A204.1 (cell line): ENCODE results near the gene RAB1B.

Source experiments
- FAIRE-seq: peaks from 2 replicates; lab custom pipeline; 2012; peaks lifted over from hg19 to GRCh38; lab: Jason Lieb, UNC

The RAB1B gene

DNA sequence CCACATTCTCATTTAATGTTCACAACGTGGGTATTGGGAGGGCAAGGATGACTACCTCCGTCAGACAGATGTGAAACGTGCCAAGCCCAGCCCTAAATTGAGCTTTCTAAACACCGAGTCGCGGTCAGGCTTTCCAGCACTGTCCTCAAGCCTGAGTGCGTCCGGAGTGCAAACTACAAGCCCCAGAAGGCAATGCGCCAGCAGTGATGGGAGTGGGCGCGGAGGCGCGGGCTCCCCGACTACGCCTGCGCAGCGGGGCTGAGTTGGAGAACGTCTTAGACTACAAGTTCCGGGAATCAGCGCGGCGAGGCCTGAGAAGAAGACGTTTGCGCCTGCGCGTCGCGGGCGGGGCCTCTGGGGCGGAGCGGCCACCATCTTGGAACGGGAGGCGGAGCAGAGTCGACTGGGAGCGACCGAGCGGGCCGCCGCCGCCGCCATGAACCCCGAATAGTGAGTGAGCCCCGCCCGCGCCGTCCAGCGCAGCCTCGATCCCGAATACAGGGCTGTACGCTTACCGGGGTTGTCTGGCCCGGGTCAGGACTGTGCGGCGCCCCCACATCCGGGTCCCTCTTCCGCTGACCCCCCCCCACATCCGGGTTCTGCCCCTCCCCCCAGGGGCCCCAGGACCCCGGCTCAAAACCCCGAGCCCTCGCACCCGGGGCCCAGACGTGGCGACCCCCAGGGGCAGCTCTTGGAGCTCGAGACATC lies at the start of gene RAB1B:
Gene RAB1B, plus strand, starts transcription at position 396 of the 708 bp plus-strand sequence. Its CDS starts 41 bp downstream, at position 437.
- peak; percentile 93 for FAIRE-seq

DNA sequence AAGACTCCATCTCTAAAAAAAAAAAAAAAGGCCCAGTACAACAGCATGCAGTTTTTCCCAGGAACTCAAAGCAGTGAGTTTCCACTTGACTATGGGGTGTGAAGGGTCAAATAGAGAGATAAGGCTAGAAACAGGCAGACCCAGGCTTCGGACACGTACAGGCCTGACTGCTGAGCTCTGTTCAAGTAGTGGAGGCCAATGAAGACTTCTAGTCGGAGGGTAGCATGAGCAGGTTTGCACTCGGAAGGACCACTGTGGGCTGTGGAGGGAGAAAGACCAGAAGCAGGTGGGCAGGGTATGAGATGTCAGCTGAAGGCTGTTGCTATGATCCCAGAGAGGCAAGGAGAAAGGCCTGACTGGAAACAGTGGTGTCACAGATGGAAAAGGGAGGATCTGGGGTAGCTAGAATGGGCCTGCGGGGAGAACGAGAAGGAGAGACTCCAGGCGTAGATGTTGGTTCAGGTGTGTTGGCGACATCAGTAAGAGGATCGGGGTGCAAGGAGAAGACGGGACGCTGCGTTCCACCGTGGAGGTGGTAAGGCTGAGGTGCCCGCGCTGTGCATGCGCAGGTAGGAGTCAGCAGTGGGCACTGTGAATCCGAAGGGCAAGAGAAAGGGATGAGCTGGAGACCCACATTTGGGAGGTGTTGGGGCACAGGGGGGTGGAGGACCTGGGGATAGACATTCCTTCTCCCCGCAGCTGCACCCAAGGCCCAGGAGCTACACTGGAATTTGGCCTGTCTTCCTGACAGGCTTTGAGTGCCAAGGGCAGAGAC lies 49.4 kb upstream of the RAB1B start:
- no peak for FAIRE-seq

DNA sequence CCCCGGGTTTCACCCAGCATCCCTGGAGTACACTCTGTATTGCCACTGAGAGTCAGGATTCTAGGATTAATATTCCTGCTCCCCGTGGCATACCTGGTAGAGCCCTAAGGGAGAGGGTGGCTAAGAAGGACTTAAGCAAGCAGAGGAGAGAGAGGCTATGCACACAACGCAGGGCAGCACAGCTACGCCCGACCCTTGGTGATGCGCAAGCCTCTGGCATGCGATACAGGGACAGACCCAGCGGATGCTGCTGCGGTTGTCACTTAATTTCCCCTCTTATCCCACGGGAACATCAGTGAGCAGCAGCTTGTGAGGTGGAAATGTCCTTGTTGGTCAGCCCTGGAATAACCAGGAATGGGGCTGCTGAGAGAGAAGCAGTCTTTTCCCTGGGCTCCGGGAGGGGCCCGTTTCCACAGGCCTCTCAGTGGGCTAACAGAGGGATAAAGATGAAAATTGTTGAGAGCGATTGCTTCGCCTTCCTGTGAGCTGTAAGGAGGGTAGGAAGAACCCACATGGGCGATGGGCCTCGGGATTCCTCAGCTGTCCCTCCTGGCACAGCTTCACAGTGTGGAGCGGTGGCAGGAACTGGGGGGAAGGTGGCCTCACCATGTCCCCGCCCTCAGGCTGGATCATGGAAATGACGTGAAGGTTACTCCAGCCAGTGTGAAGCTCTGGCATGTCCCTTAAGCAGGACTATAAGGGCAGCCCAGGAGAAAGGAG lies 48.4 kb upstream of the RAB1B start:
- no peak for FAIRE-seq

DNA sequence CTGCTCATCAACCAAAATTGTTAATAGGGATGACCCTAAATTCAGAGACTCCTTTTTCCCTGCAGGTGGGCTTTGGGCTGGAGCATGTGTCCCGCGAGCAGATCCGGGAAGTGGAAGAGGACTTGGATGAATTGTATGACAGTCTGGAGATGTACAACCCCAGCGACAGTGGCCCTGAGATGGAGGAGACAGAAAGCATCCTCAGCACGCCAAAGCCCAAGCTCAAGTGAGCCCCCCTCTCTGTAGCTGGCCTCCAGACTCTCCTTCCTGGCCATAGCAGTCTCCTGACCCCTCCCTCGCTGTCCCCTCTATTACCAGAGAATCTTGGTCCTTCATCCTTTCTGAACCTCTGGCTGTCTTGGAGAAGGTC lies 47.9 kb upstream of the RAB1B start:
- FAIRE-seq, result no peak

DNA sequence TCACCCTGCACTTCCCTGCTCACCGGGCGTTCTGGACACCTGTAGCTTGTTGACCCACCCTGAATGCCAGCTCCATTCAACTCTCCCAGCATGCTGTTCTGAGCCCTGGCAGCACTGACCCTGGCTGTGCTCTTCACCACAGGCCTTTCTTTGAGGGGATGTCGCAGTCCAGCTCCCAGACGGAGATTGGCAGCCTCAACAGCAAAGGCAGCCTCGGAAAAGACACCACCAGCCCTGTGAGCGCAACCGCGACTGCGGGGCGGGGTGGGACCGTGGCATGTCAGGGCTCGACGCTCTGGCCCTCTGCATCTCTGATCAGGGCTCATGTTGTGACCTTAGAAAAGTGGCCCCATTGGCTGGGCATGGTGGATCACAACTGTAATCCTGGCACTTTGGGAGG lies 47.4 kb upstream of the RAB1B start:
- no peak for FAIRE-seq

DNA sequence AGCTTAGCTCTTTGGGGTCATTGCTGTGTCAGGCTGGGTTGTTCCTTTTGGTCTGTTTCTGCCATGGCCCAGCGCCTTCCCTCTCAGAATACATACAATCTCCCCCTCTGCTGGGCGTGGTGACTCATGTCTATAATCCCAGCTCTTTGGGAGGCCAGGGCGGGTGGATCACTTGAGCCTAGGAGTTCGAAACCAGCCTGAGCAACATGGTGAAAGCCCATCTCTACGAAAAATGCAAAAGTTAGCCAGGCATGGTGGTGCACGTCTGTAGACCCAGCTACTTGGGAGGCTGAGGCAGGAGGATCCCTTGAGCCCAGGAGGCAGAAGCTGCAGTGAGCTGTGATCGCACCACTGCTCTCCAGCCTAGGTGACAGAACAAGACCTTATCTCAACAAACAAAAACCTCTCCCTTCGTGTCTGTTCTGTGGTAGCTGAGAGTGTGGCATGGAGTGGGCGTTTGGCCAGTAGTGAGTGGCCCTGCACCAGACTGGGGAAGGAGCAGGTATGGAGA lies 46.7 kb upstream of the RAB1B start:
- no peak for FAIRE-seq

DNA sequence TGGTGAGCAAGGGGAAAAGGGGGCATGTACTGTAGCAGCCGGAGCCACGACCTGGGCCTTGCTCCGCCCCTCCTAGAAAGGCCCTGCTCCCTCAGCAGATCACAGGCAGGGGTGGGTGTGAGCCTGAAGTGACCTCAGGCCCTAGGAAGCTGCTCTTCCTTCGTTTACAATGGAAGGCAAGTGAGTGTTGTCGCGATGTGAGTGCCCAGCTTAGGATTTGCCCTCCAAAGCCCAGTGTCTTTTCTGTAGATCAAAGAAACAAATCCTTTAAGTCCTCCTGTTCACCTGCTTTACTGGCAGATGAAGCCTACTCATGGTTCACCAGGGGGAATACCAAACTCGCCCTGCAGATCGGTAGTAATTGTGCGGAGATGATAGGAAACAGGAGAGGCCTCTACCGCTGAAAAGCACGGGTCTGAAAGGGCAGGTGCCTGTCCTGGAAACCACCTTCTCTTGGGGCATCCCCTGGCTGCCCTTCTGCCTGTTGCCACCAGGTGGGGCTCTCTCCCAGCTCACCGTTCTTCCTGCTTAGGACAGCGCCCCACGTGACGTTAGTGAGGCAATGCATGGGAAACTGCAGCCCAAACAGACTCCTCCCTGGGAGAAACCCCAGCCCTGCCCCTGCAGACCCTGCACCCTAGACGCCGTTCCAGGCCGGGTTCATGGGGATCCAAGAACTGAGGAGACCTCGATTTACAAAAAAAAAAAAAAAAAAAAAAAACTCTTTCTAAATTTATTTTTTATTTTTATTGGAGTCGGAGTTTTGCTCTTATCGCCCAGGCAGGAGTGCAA lies 45.9 kb upstream of the RAB1B start:
- FAIRE-seq, result no peak

DNA sequence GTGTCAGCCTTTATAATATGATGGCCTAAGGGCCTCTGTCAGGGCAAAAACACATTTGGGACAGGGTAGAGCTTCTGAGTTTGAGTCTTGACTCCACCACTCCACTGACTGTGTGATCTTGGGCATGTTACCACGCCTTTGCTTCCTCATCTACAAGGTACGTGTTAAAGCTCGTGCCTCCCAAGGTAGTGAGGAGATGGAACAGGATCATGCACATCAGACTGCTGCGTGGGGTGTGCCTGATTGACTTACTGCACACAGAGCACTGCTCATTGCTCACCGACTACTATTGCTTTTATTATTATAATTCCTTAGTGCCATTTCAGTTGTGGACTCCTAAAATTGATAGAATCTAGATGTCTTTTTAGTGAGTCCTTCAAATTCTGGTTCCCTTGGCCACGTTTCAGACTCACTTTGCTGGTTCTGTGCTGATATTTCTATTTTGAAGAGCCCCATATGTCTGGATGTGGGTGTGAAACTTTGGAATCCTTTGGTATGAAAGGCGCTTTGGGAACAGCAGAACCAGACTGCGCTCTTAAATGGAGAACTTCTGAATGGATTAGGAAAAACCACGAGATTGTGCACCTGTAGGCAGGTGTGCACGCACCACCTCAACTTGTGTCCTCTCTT lies 44.1 kb upstream of the RAB1B start:
- no peak for FAIRE-seq

DNA sequence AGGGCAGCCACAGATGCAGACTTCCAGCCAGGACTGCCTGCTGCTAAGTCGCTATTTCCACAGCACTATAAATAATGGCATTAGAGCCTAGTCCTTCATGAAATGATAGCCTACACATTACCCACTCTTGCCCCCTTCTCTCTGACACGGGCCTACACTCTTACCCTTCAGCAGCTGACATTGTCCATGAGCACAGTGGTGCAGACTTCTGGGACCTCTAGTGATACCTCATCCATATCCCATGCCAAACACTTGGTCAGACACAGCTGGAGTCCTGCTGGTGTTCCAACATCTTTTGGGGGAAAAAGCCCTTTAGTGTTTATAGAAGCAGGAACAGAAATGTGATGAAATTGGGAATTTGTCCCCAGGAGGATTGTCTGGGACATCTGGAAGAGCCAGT lies 43.4 kb upstream of the RAB1B start:
- FAIRE-seq, result no peak

DNA sequence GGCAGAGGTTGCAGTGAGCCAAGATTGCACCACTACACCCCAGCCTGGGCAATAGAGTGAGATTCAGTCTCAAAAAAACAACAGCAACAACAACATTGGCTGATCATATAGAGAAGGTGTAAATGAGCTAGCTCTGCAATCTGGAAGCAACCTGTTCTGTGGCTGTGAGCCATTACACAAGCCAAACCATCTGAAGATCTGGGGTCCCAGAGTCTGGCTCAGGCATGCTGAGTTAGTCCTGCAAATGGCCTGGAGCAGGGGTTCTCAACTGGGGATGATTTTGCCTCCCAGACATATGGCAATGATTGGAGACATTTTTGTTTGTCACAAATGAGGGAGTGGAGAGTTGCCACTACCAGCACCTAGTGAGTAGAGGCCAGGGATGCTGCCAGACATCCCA lies 42.3 kb upstream of the RAB1B start:
- FAIRE-seq, result no peak

DNA sequence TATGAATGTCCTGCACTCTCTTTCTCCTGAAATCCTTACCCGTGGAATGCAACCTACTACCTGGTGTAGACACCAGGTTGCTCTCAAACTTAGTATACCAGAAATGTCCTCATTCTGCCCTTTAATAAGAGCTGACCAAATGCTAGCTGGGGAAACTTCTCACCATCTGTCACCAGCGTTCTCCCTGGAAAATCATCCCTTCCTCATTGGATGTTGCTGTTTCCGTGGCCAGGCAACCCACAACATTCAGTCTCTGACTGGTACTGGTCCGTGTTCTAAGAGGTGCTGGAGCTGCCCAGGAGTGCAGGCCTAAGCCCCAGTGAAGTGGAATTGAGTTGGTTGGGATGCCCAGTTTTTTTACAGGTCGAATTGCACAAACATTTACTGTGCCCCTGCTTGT lies 40.7 kb upstream of the RAB1B start:
- no peak for FAIRE-seq

DNA sequence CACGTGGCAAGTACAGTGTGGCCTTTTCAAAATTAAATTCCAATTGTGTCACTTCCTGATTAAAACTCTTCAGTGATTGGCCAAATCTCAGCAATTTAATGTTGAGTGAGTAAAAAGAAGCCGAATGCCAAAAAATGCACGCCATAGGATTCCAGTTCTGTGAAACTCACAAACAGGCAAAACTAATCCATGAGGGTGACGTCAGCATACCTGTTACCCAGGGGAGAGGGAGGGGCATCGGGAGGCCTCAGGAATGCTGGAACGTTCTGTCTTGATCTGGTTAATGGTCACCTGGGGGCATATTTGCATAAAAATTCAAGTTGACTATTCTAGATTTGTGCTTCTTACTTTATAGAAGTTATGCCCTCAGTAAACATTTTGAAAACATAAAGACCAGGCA lies 39.9 kb upstream of the RAB1B start:
- no peak for FAIRE-seq

DNA sequence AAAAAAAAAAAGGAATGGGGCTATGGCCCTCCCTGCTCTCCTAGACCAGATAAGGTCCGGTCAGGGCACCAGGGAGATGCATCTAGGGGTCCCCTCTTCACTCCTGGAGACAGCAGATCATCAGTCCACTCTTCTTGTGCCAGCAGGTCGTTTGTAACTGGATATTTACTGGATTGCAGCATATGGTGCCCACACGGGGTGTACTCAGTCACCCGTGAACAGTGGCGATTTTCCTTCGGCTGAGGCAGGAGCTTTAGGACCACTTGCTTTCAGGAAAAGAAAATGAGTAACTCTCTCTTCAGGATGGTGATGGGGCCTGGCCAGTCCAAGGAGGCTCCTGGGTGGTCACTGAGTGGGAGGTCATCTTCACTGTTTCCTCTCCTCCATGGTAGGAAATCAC lies 38.3 kb upstream of the RAB1B start:
- FAIRE-seq, result no peak

DNA sequence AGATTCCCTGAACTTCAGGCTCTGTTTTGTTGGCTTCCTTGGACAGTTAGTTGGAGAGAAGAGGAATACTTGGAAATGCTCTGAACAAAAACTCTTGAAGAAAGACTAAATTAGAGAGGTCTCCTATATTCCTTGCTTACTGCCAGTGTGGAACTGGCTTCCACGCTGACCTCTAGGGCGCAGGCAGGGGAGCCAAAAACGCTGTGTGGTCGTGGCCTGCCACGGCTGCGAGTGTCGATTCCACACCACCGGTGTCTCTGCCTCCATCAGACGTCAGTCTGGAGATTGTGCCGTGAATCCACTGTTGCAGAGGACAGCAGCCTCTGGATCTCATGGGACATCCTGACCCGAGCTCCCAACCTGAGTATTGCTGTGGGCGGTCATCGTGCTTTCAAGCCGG lies 37.5 kb upstream of the RAB1B start:
- FAIRE-seq, result no peak

DNA sequence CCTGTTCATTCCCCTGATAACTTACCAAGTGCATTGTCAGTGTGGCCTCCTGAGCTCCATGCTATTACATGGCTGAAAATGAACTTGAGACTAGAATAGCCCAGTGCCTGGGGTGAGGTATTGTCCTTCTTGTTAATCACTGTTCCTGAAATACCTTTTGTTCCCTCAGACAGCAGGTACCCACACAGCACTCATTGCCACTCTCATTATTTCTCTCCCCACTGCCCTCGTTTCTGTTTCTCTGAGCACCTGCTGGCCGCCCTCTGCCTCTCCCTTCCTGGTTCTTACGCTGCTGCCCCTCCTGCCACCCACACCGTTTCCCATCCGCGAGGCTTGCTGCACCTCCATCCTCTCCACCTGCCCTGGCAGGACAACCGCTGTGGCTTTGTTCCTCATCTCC lies 36.9 kb upstream of the RAB1B start:
- no peak for FAIRE-seq

DNA sequence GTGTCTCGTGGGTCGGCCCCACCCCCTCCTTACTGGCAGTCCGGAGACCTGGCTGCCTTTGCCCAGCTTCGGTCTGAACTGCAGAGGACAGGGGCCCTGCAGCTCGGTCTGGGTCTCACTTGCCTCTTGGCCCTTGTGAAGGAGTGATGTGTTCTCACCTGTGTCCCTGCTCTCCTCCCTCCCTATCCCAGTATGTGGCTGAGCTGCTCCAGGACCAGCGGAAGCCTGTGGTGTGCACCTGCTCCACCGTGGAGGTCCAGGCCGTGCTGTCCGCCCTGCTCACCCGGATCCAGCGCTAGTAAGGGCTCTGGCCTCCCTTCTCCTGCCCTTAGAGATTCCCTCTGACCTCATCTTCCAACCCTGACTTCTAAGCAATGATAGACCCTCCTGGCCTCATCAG lies 35.7 kb upstream of the RAB1B start:
- FAIRE-seq, result no peak

DNA sequence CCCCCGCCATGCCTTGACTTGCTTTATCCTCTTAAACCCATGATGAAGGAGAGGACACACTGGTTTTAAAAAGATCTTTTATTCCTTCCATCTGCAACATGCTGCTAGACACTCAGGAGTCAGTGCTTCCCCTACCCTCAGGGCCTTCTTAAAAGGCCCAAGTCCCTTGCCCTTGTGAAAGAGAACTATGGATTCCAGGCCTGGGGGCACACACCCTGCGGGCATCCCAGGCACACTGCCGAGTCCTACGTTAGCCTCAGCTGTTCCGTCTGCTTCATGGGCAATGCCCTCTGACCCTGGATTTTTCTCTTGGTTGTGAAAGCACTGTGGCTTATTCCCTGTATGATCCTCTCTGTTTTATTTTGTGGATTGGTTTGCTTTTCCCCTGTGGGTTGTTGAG lies 35.1 kb upstream of the RAB1B start:
- no peak for FAIRE-seq

DNA sequence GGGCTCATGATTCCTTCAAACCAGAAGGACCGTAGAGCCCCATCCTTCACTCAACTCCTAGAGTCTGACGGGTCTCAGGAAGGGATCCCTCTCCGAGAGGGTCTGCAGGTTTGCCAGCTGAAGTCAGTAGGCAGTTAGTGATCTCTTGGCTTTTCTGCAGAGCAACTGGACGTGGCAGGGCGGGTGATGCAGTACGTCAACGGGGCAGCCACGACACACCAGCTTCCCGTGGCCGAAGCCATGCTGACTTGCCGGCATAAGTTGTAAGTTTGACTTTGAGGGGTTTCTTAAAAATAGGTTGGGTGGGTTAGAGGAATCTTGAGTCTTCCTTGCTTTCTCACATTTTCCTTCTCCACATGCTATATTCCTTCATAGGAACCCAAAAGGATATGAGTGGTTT lies 33.3 kb upstream of the RAB1B start:
- no peak for FAIRE-seq

DNA sequence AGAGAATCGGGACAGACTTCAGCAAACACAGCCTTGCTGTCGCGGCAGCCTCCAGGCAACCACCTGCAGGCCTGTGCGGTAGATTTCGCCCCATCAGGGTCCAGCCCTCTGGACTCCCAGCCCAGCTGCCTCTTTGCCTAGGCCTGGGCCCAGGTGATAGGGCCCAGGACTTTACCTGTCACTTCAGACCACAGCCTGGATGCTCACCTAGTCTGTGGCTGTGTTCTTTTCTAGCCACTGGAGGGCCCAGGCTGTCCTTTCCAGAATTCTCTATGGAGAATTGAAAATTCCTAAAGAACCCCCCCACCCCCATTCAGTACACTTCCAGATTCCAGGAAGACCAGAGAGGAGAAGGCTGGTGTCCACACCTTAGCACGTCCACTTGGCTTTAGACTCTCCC lies 30.6 kb upstream of the RAB1B start:
- FAIRE-seq, result no peak

DNA sequence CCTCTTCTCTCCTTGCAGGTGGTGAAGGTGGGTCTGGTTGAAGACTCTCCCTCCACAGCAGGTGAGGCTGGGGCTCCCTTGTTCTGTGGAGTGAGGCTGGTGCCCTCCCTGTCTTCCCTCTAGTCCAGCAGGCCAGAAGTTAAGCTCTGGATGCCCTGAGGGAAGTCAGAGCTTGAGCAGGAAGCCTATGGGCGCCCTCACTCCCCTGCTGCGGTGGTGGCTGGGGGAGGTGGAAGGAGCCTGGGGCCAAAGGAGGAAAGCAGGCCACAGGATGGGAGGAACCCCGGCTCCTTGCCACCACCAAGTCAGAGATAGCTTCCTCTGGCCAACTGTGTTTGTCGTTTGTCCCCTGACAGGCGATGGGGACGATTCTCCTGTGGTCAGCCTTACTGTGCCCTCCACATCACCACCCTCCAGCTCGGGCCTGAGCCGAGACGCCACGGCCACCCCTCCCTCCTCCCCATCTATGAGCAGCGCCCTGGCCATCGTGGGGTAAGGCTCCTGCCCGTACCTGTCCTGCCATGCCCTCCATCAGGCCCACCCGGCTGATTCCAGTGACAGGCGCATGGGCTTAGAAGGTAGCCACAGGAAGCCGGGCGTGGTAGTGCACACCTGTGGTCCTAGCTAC lies 29.5 kb upstream of the RAB1B start:
- FAIRE-seq, result no peak

DNA sequence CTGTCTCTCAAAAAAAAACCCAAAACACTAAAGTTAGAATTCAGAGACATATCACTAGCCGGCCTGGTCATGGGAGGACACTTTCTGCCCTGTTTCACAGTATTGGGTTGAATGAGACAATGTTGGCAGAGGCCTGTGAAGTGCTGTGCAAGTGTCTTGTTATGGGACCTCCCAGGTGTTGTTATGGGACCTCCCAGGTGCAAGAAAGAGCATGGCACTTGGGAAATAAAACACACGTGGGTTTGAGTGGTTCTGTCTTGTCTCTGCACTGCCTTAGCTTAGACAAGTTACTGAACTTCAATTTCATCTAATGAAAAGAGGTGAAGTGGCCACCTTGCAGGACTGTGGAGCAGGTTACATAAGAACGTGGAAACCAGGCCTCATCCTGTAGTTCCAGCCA lies 28.9 kb upstream of the RAB1B start:
- FAIRE-seq, result no peak
